HL-60/S4 treated with phorbol 12-myristate 13-acetate at 8.2 ng/mL for 4 days and 3 days (cell line): ENCODE measurements around the gene COL25A1.

Experiments used
- in situ Hi-C: fragments of 300-500 bp; cut with MboI; formaldehyde crosslinking; loops from 2 replicates; pipeline ENCODE4 v1.15.0; 2022; ENCODE audit warnings: low sequenced_read_pairs

Gene COL25A1

GRCh38 chr4:109294006-109294405 lies 8.5 kb downstream of the COL25A1 start:
- in situ Hi-C loops: no loop called here

GRCh38 chr4:109291707-109292238 lies 10.7 kb downstream of the COL25A1 start:
- in situ Hi-C loops: no loop called here

GRCh38 chr4:109290918-109291317 lies 11.5 kb downstream of the COL25A1 start:
- in situ Hi-C loops: no loop called here

- in situ Hi-C loops: no loop called here
Observed at GRCh38 chr4:109278594-109279031, 23.8 kb downstream of the COL25A1 start.

- in situ Hi-C loops: no loop called here
Observed at GRCh38 chr4:109276482-109277095, 25.9 kb downstream of the COL25A1 start.

- in situ Hi-C loops: no loop called here
Observed at GRCh38 chr4:109275066-109275745, 27.3 kb downstream of the COL25A1 start.

GRCh38 chr4:109266891-109267290 lies 35.6 kb downstream of the COL25A1 start:
- in situ Hi-C loops: no loop called here

- in situ Hi-C loops: no loop called here
Observed at GRCh38 chr4:109266236-109266635, 36.2 kb downstream of the COL25A1 start.

GRCh38 chr4:109263721-109264120 lies 38.7 kb downstream of the COL25A1 start:
- in situ Hi-C loops: no loop called here

GRCh38 chr4:109256818-109257217 lies 45.6 kb downstream of the COL25A1 start:
- in situ Hi-C loops: no loop called here

- in situ Hi-C loops: no loop called here
Observed at GRCh38 chr4:109254845-109255244, 47.6 kb downstream of the COL25A1 start.

- in situ Hi-C loops: no loop called here
Observed at GRCh38 chr4:109251396-109251795, 51.1 kb downstream of the COL25A1 start.

GRCh38 chr4:109248322-109248900 lies 54.0 kb downstream of the COL25A1 start:
- in situ Hi-C loops: no loop called here

GRCh38 chr4:109243871-109244270 lies 58.6 kb downstream of the COL25A1 start:
- in situ Hi-C loops: no loop called here

- in situ Hi-C loops: no loop called here
Observed at GRCh38 chr4:109238746-109239145, 63.7 kb downstream of the COL25A1 start.

GRCh38 chr4:109235683-109236082 lies 66.8 kb downstream of the COL25A1 start:
- in situ Hi-C loops: no loop called here

GRCh38 chr4:109234596-109234995 lies 67.9 kb downstream of the COL25A1 start:
- in situ Hi-C loops: no loop called here

- in situ Hi-C loops: no loop called here
Observed at GRCh38 chr4:109233570-109233969, 68.9 kb downstream of the COL25A1 start.

GRCh38 chr4:109232681-109233080 lies 69.8 kb downstream of the COL25A1 start:
- in situ Hi-C loops: no loop called here

GRCh38 chr4:109231331-109231730 lies 71.1 kb downstream of the COL25A1 start:
- in situ Hi-C loops: no loop called here

- in situ Hi-C loops: no loop called here
Observed at GRCh38 chr4:109229028-109229427, 73.4 kb downstream of the COL25A1 start.

GRCh38 chr4:109218288-109218687 lies 84.2 kb downstream of the COL25A1 start:
- in situ Hi-C loops: no loop called here
